ENCODE results near the gene AMBRA1.
A peak's percentile ranks its signal among the peaks of the same experiment; 100 is the strongest.

The AMBRA1 gene

DNA sequence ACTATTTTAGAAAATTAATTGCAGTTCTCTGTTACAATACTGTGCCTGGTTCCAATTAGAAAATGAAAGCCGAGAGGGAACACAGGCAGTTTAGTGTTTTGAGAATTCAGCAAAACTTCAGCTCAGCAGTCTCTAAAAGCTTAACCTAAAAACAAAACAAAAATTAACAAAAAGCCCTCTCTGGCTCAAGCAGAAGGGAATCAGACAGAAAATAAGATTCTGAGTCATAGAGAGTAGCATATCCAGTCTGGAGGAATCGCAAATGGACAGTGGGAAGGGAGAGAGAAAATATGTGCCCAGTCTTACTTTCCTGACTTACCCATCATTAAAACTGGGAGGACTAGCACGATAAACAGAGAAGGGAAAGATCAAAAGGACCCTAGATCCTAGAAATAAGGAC is 164.1 kb downstream of the AMBRA1 start:
- no peak for DNase-seq

DNA sequence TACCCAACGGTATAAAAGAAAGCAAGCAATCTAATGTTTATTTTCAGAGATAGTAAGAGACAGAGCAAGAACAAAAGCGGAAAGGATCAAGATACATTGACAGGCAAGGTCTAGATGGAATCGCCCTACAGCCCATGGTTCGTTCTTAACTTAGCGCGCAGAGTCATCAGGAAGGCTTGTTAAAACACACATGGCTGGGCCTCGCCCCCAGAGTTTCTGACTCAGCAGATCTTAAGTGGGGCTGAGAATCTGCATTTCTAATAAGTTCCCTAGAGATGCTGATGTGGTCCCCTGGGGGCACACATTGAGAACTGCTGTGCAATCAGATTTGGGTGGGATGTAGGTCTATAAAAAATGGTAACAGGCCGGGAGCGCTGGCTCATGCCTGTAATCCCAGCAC is 166.5 kb downstream of the AMBRA1 start:
- DNase-seq = no peak

GRCh38 chr11:46426233-46426991 is 167.4 kb downstream of the AMBRA1 start:
- DNase-seq = no peak

GRCh38 chr11:46422588-46422987 is 171.2 kb downstream of the AMBRA1 start:
- no peak for DNase-seq

GRCh38 chr11:46421257-46421880 is 172.5 kb downstream of the AMBRA1 start:
- peak; percentile 80 to 95 for DNase-seq

- no peak for DNase-seq
These were observed 173.3 kb downstream of the AMBRA1 start for GRCh38 chr11:46420513-46420912.

- no peak for DNase-seq
These were observed 175.1 kb downstream of the AMBRA1 start for GRCh38 chr11:46418751-46419150.

GRCh38 chr11:46417711-46418110 is 176.1 kb downstream of the AMBRA1 start:
- DNase-seq = no peak

DNA sequence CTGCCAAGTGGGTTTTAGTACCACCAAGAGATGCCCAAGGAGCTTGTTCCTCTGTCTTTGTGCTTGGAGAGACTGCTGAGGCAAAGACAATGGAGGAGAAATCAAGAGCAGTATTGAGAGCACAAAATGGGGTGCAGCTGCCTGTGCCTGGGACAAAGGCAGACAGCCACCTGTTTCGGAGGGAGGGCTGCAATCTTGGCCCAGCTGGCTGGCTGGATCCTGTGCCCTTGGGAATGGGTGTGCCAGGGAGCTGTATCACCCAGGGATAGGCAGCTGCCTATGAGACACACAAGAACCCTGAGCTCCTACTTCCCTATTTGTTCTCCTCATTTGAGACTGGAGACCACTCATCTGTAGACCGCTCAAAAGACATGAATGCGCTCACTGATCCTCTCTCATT is 178.9 kb downstream of the AMBRA1 start:
- no peak for DNase-seq

GRCh38 chr11:46414466-46414796 is 179.4 kb downstream of the AMBRA1 start:
- DNase-seq = peak in 1 of 2 experiments; percentile 34

DNA sequence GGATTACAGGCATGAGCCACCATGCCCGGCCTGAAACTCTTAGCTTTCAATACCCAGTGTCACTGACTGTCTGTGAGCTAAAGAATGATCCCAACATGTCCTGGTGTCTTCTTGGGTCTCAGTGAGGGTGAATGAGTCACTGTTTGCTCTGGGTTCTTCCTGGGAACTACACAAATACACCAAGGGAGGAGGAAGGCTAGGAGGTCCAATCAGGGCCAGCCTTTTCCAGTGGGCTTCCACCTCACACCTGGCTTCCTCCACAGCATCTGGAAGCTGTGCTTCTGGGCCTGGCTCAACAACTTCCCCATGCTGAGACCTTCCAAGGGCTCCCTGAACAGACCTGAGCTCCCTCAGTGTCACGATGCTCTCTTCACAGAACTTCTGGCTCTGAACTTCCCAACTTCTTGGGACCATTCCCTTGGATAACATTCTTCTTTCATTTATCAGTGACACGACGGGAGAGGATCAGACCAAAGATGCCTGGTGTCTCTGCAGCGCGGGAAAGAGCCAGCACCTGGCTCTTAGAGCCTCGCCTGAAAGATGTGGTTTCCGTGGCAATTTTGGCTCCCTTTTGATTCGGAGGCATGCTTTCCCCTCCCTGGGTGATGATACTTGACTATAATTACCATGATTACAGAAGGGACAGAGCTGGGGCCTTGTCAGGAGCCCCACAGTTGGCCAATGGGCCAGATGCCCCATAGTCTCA is 179.9 kb downstream of the AMBRA1 start:
- DNase-seq = no peak

GRCh38 chr11:46410021-46410420 is 183.8 kb downstream of the AMBRA1 start:
- DNase-seq = peak in 1 of 2 experiments; percentile 50

DNA sequence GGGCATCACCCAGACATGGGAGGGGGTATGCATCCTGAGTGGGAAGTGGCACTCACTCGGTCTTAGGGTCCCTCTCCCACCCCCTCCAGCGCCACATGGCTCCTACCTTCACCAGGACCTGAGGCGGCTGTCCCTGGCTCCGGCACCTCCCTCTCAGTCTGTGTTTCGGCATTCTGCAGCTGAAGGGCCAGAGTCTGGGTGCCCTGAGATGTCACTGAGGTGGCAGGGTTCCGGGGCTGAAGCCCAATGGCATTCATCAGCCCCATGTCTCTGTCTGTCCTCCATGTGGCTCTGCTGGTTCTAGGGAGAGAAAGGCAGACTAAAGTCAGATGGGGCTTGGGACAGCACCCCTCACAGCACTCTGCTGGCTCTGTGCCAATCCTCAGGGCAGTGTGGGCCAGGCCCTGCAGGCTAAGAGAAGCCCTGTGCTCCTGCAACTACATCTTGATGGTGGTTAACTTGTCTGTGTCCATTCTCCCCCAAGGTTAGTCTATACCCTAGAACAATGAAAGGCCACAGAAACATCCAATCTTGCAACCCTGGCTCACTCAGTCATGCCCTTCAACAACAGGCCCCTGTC is 185.3 kb downstream of the AMBRA1 start:
- DNase-seq = no peak

- no peak for DNase-seq
These were observed 186.2 kb downstream of the AMBRA1 start for GRCh38 chr11:46407635-46408034.

- no peak for DNase-seq
These were observed 189.3 kb downstream of the AMBRA1 start for GRCh38 chr11:46404476-46405017.

DNA sequence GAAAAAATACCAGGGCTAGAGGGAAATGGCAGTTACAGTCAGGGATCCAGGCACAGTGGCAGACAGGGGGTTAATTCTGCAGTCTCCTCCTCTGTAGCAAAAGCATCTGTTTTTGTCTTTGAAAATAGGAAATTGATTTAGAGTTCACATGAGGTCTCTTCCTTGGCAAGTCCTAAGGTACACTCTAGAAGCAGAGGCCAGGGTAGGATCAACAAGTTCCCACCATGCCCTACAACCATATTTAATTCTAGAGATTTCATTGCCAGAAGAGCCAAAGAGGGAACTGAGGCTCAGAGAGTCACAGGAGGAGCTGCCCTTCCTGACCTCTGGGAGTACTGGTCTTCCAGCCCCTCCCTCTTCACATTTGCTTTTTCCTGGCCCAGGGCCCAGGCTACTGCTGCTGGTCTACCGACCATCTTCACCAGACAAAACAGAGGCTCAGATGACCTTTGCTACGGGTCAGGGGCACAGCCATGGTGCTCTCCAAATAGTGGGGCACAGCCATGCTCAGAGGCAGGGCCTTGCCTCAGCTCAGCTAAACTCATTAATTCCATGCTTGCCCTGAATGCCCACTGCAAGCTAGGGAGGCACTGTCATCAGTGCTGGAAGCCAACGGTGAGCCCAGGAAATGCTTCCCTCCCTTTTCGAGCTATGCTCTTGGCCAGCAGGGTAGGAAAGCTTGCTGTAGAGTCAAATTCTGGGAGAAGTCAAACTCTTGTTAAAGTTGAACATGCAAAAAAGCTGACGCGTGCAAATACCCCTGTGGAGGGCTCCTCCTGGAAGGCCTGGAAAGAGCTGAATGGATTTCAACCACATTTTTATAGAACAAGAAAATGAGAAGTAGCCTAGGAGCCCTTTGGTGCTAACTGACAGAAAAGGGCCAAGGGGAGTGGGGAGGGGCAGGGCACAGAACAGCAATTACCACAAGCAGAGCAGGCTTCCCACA is 190.6 kb downstream of the AMBRA1 start:
- DNase-seq = no peak

DNA sequence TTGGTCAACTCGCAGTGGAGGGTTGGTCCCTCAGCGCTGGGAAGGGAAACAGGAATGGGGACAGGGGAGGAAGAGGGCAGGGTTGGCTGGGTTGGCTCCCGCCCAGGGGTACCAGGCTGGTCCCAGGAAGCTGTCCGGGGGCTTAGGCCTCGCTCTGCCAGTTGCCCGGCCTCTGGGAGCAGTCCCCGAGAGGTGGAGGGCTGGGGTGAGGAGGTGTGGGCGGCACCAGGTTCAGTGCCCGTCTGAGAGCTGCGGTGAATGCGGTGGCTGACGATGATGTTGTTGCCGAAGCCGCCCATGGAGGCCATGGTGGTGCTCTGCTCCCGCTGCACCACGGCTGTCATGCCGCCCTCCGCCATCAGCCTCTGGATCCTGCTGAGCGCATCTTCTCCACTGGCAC is 196.3 kb downstream of the AMBRA1 start:
- DNase-seq = no peak

- no peak for DNase-seq
These were observed 200.1 kb downstream of the AMBRA1 start for GRCh38 chr11:46393759-46394158.

DNA sequence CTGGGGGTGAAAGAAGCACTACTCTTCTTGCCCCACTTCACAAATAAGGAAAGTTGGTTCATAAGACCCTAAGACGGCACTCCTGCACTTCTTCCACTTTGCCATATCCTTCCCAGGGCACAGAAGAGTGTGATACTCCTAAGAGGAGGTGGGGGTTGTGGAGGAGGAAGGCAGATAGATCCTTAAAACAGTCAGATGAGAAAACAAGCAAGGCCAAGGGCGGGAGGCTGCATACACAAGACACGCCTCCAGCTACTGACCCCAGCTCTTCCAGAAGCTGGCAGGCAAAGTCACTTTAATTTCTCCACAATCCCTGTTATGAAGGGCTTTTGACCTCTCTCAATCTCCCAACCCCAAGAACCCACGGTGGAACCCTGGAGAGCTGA is 200.6 kb downstream of the AMBRA1 start:
- no peak for DNase-seq

GRCh38 chr11:46392421-46393230 is 201.2 kb downstream of the AMBRA1 start:
- DNase-seq = peak in 1 of 2 experiments; percentile 26

Data from NCI-H524 (cell line).